ENCODE results near the gene SLC34A1. TPM values are rescaled to one million over a fixed set of nuclear protein-coding genes. Genes with fewer than 3 reads are reported as not detected.

SLC34A1 gene
- polyA plus RNA-seq, 4 donors = 0.01 to 0.07 TPM; not detected in 2

- FAIRE-seq = no peak
- DNase-seq = no peak
- 90 to 92% (median 91%) methylated on average over 19 to 20 of the region's 20 CpGs for WGBS, 3 donors
- H3K4me3 ChIP-seq (ENCODE audit: low read depth in 1 of 3, low read length in 3 of 3) = no peak overlapping the region
- H3K4me1 ChIP-seq (ENCODE audit: control insufficient read depth in 3 of 3, insufficient read depth in 2 of 3, low read depth in 1 of 3, low read length in 2 of 3) = no peaks in the 10 kb centered on the region
- H3K9me3 ChIP-seq (ENCODE audit: control insufficient read depth in 2 of 2, insufficient read depth in 1 of 2, low read depth in 1 of 2, low read length in 1 of 2) = no peaks in the 10 kb centered on the region
- H3K36me3 ChIP-seq (ENCODE audit: control insufficient read depth in 3 of 3, insufficient read depth in 2 of 3, low read depth in 1 of 3, low read length in 3 of 3) = peaks cover 13 to 85% (median 19%) of the 10 kb centered on the region in 3 donors
- no peak overlapping the region for H3K27ac ChIP-seq (ENCODE audit: low read depth in 1 of 3, low read length in 2 of 3)
- no peaks in the 10 kb centered on the region for H3K27me3 ChIP-seq (ENCODE audit: control insufficient read depth in 3 of 3, insufficient read depth in 3 of 3, low read length in 3 of 3)
Observed at GRCh38 chr5:177434942-177435738, 50.9 kb downstream of the SLC34A1 start.

- no peak for FAIRE-seq
- H3K36me3 ChIP-seq (ENCODE audit: control insufficient read depth in 3 of 3, insufficient read depth in 2 of 3, low read depth in 1 of 3, low read length in 3 of 3) = peaks cover 15 to 85% (median 21%) of the 10 kb centered on the region in 3 donors
- 93 to 95% (median 95%) methylated on average over 33 to 37 of the region's 37 CpGs for WGBS, 3 donors
Observed at GRCh38 chr5:177435847-177436536, 51.8 kb downstream of the SLC34A1 start.

GRCh38 chr5:177437623-177438022, 53.4 kb downstream of the SLC34A1 start:
- 54 to 74% (median 56%) methylated on average over 4 of the region's 4 CpGs for WGBS, 3 donors
- H3K36me3 ChIP-seq (ENCODE audit: control insufficient read depth in 3 of 3, insufficient read depth in 2 of 3, low read depth in 1 of 3, low read length in 3 of 3) = peaks cover 15 to 85% (median 20%) of the 10 kb centered on the region in 3 donors
- no peak for FAIRE-seq

More at GRCh38 chr5:177435847-177436536, 51.8 kb downstream of the SLC34A1 start:
- no peak overlapping the region for H3K27ac ChIP-seq (ENCODE audit: low read depth in 1 of 3, low read length in 2 of 3)
- H3K9me3 ChIP-seq (ENCODE audit: control insufficient read depth in 2 of 2, insufficient read depth in 1 of 2, low read depth in 1 of 2, low read length in 1 of 2) = no peaks in the 10 kb centered on the region
- DNase-seq = no peak
- no peak overlapping the region for H3K4me3 ChIP-seq (ENCODE audit: low read depth in 1 of 3, low read length in 3 of 3)
- no peaks in the 10 kb centered on the region for H3K4me1 ChIP-seq (ENCODE audit: control insufficient read depth in 3 of 3, insufficient read depth in 2 of 3, low read depth in 1 of 3, low read length in 2 of 3)
- no peaks in the 10 kb centered on the region for H3K27me3 ChIP-seq (ENCODE audit: control insufficient read depth in 3 of 3, insufficient read depth in 3 of 3, low read length in 3 of 3)

GRCh38 chr5:177438468-177438867, 54.2 kb downstream of the SLC34A1 start:
- H3K27me3 ChIP-seq (ENCODE audit: control insufficient read depth in 3 of 3, insufficient read depth in 3 of 3, low read length in 3 of 3) = no peaks in the 10 kb centered on the region
- H3K9me3 ChIP-seq (ENCODE audit: control insufficient read depth in 2 of 2, insufficient read depth in 1 of 2, low read depth in 1 of 2, low read length in 1 of 2) = no peaks in the 10 kb centered on the region
- FAIRE-seq (no peak), DNase-seq (no peak)
- no peaks in the 10 kb centered on the region for H3K4me1 ChIP-seq (ENCODE audit: control insufficient read depth in 3 of 3, insufficient read depth in 2 of 3, low read depth in 1 of 3, low read length in 2 of 3)
- H3K4me3 ChIP-seq (ENCODE audit: low read depth in 1 of 3, low read length in 3 of 3) = no peak overlapping the region
- H3K36me3 ChIP-seq (ENCODE audit: control insufficient read depth in 3 of 3, insufficient read depth in 2 of 3, low read depth in 1 of 3, low read length in 3 of 3) = peaks cover 14 to 84% (median 20%) of the 10 kb centered on the region in 3 donors
- no peak overlapping the region for H3K27ac ChIP-seq (ENCODE audit: low read depth in 1 of 3, low read length in 2 of 3)
- WGBS, 3 donors = 92 to 96% (median 94%) methylated on average over 8 to 10 of the region's 10 CpGs

More at GRCh38 chr5:177437623-177438022, 53.4 kb downstream of the SLC34A1 start:
- H3K27me3 ChIP-seq (ENCODE audit: control insufficient read depth in 3 of 3, insufficient read depth in 3 of 3, low read length in 3 of 3) = no peaks in the 10 kb centered on the region
- DNase-seq = peak in 1 of 2 donors; percentile 38
- no peak overlapping the region for H3K27ac ChIP-seq (ENCODE audit: low read depth in 1 of 3, low read length in 2 of 3)
- H3K4me1 ChIP-seq (ENCODE audit: control insufficient read depth in 3 of 3, insufficient read depth in 2 of 3, low read depth in 1 of 3, low read length in 2 of 3) = no peaks in the 10 kb centered on the region
- H3K4me3 ChIP-seq (ENCODE audit: low read depth in 1 of 3, low read length in 3 of 3) = no peak overlapping the region
- H3K9me3 ChIP-seq (ENCODE audit: control insufficient read depth in 2 of 2, insufficient read depth in 1 of 2, low read depth in 1 of 2, low read length in 1 of 2) = no peaks in the 10 kb centered on the region

GRCh38 chr5:177439518-177440053, 55.4 kb downstream of the SLC34A1 start:
- WGBS, 3 donors = 95 to 99% (median 95%) methylated on average over 4 of the region's 4 CpGs
- no peaks in the 10 kb centered on the region for H3K4me1 ChIP-seq (ENCODE audit: control insufficient read depth in 3 of 3, insufficient read depth in 2 of 3, low read depth in 1 of 3, low read length in 2 of 3)
- H3K9me3 ChIP-seq (ENCODE audit: control insufficient read depth in 2 of 2, insufficient read depth in 1 of 2, low read depth in 1 of 2, low read length in 1 of 2) = no peaks in the 10 kb centered on the region
- no peaks in the 10 kb centered on the region for H3K27me3 ChIP-seq (ENCODE audit: control insufficient read depth in 3 of 3, insufficient read depth in 3 of 3, low read length in 3 of 3)
- FAIRE-seq (no peak), DNase-seq (no peak)
- peaks cover 13 to 76% (median 20%) of the 10 kb centered on the region in 3 donors for H3K36me3 ChIP-seq (ENCODE audit: control insufficient read depth in 3 of 3, insufficient read depth in 2 of 3, low read depth in 1 of 3, low read length in 3 of 3)
- no peak overlapping the region for H3K27ac ChIP-seq (ENCODE audit: low read depth in 1 of 3, low read length in 2 of 3)
- no peak overlapping the region for H3K4me3 ChIP-seq (ENCODE audit: low read depth in 1 of 3, low read length in 3 of 3)

GRCh38 chr5:177440211-177440989, 56.2 kb downstream of the SLC34A1 start:
- no peaks in the 10 kb centered on the region for H3K4me1 ChIP-seq (ENCODE audit: control insufficient read depth in 3 of 3, insufficient read depth in 2 of 3, low read depth in 1 of 3, low read length in 2 of 3)
- peaks cover 0 to 4% (median 0%) of the 10 kb centered on the region in 3 donors for H3K27me3 ChIP-seq (ENCODE audit: control insufficient read depth in 3 of 3, insufficient read depth in 3 of 3, low read length in 3 of 3)
- 88 to 93% (median 88%) methylated on average over 24 of the region's 24 CpGs for WGBS, 3 donors
- no peak overlapping the region for H3K27ac ChIP-seq (ENCODE audit: low read depth in 1 of 3, low read length in 2 of 3)
- H3K4me3 ChIP-seq (ENCODE audit: low read depth in 1 of 3, low read length in 3 of 3) = no peak overlapping the region
- FAIRE-seq (no peak), DNase-seq (no peak)
- peaks cover 13 to 68% (median 15%) of the 10 kb centered on the region in 3 donors for H3K36me3 ChIP-seq (ENCODE audit: control insufficient read depth in 3 of 3, insufficient read depth in 2 of 3, low read depth in 1 of 3, low read length in 3 of 3)
- no peaks in the 10 kb centered on the region for H3K9me3 ChIP-seq (ENCODE audit: control insufficient read depth in 2 of 2, insufficient read depth in 1 of 2, low read depth in 1 of 2, low read length in 1 of 2)

- no peak for DNase-seq
- Histone ChIP-seq H3K4me1 (ENCODE audit: control insufficient read depth in 3 of 3, insufficient read depth in 2 of 3, low read depth in 1 of 3, low read length in 2 of 3) (peaks cover 0 to 4% (median 1%) of the 10 kb centered on the region in 3 donors), H3K9me3 (ENCODE audit: control insufficient read depth in 2 of 2, insufficient read depth in 1 of 2, low read depth in 1 of 2, low read length in 1 of 2) (no peaks in the 10 kb centered on the region), H3K36me3 (ENCODE audit: control insufficient read depth in 3 of 3, insufficient read depth in 2 of 3, low read depth in 1 of 3, low read length in 3 of 3) (peaks cover 10 to 60% (median 15%) of the 10 kb centered on the region in 3 donors), H3K4me3 (ENCODE audit: low read depth in 1 of 3, low read length in 3 of 3) (no peak overlapping the region), H3K27ac (ENCODE audit: low read depth in 1 of 3, low read length in 2 of 3) (no peak overlapping the region), H3K27me3 (ENCODE audit: control insufficient read depth in 3 of 3, insufficient read depth in 3 of 3, low read length in 3 of 3) (peaks cover 0 to 12% (median 0%) of the 10 kb centered on the region in 3 donors)
- no peak for FAIRE-seq
- 88 to 91% (median 90%) methylated on average over 25 to 26 of the region's 26 CpGs for WGBS, 3 donors
Observed at GRCh38 chr5:177440990-177441780, 57.0 kb downstream of the SLC34A1 start.

Measured in small intestine (tissue), 7 donors.